Kidney epithelial cell (primary cell): ENCODE results near the gene HHLA2. TPM values are rescaled to one million over a fixed set of nuclear protein-coding genes. Genes with fewer than 3 reads are reported as not detected.

Experiments
- DNase-seq: peaks from one replicate; pipeline ENCODE4 v3.0.0-alpha.2; 2010; ENCODE audit warnings: low read depth
- H3K27me3 ChIP-seq: 2 replicates; pipeline ENCODE4 v1.6.0; 2011; ENCODE audit warnings: low read length; ENCODE audit not compliant: control insufficient read depth, insufficient read depth
- H3K36me3 ChIP-seq: 2 replicates; pipeline ENCODE4 v1.5.1; 2011; ENCODE audit warnings: low read length; ENCODE audit not compliant: control insufficient read depth, insufficient read depth
- H3K4me3 ChIP-seq: 2 replicates; pipeline ENCODE4 v1.5.1; 2011; ENCODE audit warnings: low read depth, mild to moderate bottlenecking, control low read depth, low read length
- CTCF ChIP-seq: IDR thresholded peaks from 2 replicates; pipeline ENCODE4 v1.5.1; 2011; ENCODE audit warnings: mild to moderate bottlenecking, moderate library complexity, low read length, control low read depth, inconsistent platforms; ENCODE audit not compliant: insufficient read depth, poor library complexity, severe bottlenecking
- total RNA-seq: library from RNA; depleted of rRNA; stranded (reverse); fragments of >200 nt; gene quantifications from 2 replicates; pipeline ENCODE4 v1.2.3, GENCODE V29; 2015

HHLA2 gene
- total RNA-seq, 1 donor from 2014 or later = 0.79 TPM

GRCh38 chr3:108293858-108294257, 2.5 kb upstream of the HHLA2 start:
- H3K27me3 ChIP-seq = no peaks in the 10 kb centered on the region
- DNase-seq = no peak
- H3K36me3 ChIP-seq = no peaks in the 10 kb centered on the region
- no peak overlapping the region for H3K4me3 ChIP-seq
- no peak for TF ChIP-seq CTCF

GRCh38 chr3:108295421-108296175, 750 bp upstream of the HHLA2 start:
- TF ChIP-seq CTCF = no peak
- no peaks in the 10 kb centered on the region for H3K36me3 ChIP-seq
- no peak for DNase-seq

GRCh38 chr3:108297647-108298046, 1.3 kb downstream of the HHLA2 start:
- H3K36me3 ChIP-seq = no peaks in the 10 kb centered on the region
- TF ChIP-seq CTCF = no peak
- H3K27me3 ChIP-seq = no peaks in the 10 kb centered on the region
- H3K4me3 ChIP-seq = no peak overlapping the region
- peak; percentile 73 for DNase-seq

More at GRCh38 chr3:108295421-108296175, 750 bp upstream of the HHLA2 start:
- no peak overlapping the region for H3K4me3 ChIP-seq
- H3K27me3 ChIP-seq = no peaks in the 10 kb centered on the region

GRCh38 chr3:108298056-108298455, 1.7 kb downstream of the HHLA2 start:
- no peak for DNase-seq
- no peaks in the 10 kb centered on the region for H3K27me3 ChIP-seq
- no peak overlapping the region for H3K4me3 ChIP-seq
- TF ChIP-seq CTCF = no peak
- H3K36me3 ChIP-seq = no peaks in the 10 kb centered on the region

GRCh38 chr3:108300103-108300849, 3.9 kb downstream of the HHLA2 start:
- H3K4me3 ChIP-seq = no peak overlapping the region
- DNase-seq = no peak
- no peaks in the 10 kb centered on the region for H3K27me3 ChIP-seq
- H3K36me3 ChIP-seq = no peaks in the 10 kb centered on the region
- TF ChIP-seq CTCF = no peak
